Hepatic stellate cell (primary cell): ENCODE measurements around the gene JADE2.
A peak's percentile ranks its signal among the peaks of the same experiment; 100 is the strongest.

ENCODE experiments used
- DNase-seq: peaks from one replicate; pipeline ENCODE4 v3.0.0; 2011; ENCODE audit warnings: low spot score

Gene JADE2

GRCh38 chr5:134570365-134570758 is 44.9 kb downstream of the JADE2 start:
- no peak for DNase-seq

DNA sequence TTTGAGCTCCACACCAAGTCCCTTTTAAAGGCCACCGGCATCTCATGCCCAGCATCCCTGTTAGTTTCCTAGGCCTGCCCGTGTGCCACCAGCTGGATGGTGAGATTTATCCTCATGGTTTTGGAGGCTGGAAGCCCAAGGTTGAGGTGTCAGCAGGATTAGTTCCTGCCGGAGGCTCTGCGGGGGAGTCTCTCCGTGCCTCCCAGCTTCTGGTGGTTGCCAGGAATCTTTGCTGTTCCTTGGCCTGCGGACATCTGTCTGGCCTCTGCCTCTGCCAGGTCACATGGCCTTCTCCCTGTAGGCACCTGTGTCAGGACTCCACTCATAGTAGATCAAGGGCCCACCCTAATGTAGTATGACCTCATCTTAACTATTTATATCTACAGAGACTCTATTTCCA is 45.4 kb downstream of the JADE2 start:
- no peak for DNase-seq

GRCh38 chr5:134571693-134572405 is 46.4 kb downstream of the JADE2 start:
- DNase-seq = no peak

GRCh38 chr5:134572811-134573210 is 47.3 kb downstream of the JADE2 start:
- DNase-seq = no peak

DNA sequence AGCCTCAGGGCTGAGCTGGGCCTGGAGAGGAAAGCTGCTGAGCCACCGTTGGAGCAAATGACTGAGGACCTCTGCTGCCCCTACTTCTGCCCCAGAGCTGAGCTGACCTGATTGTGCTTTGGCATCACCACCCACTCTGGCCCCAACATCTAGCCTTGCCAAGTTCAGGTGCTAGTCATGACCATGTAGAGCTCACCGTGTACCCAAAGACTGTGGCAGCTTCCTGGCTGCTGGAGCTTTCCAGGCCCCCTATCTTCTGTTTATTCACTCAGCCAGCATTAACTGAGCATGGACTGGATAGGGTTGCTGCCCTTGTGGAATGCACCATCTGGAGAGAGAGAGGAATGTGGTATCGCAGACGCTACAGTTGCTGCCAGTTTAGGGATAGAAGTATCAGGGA is 49.1 kb downstream of the JADE2 start:
- no peak for DNase-seq

GRCh38 chr5:134575316-134575715 is 49.8 kb downstream of the JADE2 start:
- no peak for DNase-seq

DNA sequence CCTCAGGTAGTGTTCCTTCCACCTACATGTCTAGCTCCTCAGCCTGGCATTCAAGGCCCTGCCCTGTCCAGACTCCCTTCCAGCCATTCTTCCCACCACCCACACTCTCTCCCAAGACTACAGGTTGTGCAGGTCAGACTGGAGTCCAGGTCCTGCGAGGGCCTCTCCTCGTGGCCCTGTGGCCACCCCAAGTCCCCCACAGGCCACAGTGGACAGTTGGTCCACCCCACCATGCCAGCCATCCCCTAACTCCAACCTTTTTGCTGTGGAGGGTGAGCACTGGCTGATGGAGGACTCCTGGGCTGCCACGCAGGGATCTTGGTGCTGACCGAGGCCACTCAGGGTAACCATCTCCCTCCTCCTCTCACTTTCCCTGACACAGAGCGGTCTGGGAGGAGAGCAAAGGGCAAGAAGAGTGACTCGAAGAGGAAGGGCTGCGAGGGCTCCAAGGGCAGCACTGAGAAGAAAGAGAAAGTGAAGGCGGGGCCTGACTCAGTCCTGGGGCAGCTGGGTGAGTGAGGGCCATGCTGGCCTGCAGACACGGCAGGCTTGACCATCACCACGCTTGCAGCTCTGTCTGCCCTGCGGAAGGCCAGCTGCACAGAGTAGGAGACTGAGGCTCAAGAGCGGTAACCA is 51.0 kb downstream of the JADE2 start:
- no peak for DNase-seq

GRCh38 chr5:134577022-134577795 is 51.7 kb downstream of the JADE2 start:
- peak; percentile 91 for DNase-seq

DNA sequence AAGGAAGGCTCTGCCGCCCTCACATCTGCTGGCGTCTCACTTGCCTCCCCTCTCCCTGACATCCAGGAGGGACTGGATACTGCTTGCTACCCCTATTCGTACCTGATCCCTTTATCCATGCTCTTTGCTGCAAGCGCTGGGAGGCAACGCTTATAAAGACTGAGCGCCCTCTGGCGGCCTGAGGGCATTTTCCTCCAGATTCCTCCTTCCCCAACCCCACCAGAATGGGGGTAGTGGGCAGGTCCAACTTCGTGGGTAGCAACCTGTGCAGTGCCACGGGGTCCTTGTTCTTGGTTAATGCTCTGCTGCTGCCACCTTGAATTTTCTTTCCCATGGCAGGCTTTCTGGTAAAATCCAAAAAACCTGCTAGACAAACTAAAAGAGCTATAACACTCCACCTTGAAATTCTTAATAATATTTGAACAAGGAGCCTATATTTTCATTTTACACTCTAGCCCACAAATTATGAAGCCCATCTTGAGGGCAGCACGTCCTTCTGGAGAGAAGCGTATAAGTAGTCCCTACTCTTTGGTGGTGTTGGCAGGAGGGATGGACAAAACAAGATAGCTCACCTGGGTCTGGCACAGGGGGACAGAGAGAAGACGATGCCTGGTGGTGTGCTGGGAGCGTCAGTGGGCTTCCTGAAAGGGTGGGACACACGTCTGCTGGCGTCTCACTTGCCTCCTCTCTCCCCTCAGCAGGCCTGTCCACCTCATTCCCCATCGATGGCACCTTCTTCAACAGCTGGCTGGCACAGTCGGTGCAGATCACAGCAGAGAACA is 52.5 kb downstream of the JADE2 start:
- peak; percentile 86 for DNase-seq

DNA sequence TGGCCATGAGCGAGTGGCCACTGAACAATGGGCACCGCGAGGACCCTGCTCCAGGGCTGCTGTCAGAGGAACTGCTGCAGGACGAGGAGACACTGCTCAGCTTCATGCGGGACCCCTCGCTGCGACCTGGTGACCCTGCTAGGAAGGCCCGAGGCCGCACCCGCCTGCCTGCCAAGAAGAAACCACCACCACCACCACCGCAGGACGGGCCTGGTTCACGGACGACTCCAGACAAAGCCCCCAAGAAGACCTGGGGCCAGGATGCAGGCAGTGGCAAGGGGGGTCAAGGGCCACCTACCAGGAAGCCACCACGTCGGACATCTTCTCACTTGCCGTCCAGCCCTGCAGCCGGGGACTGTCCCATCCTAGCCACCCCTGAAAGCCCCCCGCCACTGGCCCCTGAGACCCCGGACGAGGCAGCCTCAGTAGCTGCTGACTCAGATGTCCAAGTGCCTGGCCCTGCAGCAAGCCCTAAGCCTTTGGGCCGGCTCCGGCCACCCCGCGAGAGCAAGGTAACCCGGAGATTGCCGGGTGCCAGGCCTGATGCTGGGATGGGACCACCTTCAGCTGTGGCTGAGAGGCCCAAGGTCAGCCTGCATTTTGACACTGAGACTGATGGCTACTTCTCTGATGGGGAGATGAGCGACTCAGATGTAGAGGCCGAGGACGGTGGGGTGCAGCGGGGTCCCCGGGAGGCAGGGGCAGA is 53.3 kb downstream of the JADE2 start:
- DNase-seq = no peak

- no peak for DNase-seq
Measured at GRCh38 chr5:134579284-134579771, 53.9 kb downstream of the JADE2 start.

- DNase-seq = no peak
Measured at GRCh38 chr5:134580001-134580460, 54.6 kb downstream of the JADE2 start.

GRCh38 chr5:134581241-134581981 is 55.9 kb downstream of the JADE2 start:
- DNase-seq = peak; percentile 34

DNA sequence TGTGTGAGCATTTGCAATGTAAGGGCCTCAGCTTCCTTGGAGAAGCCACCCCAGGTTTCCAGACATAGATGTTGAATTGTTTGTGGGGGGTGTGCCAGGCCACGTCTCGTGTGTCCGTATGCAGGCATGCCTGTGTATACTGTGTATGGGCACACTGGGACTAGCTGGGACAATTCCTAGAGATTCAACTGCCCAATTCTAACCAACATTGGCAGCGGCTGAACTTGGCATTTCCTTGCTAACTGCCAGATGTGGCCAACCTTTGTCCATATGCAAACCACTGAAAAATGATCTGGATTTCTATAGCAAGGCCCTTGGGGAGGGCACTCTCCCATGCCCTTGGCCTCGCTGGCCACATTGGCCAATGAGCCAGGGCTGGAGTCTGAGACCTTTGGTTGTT is 56.8 kb downstream of the JADE2 start:
- no peak for DNase-seq

- DNase-seq = no peak
Measured at GRCh38 chr5:134582941-134583340, 57.5 kb downstream of the JADE2 start.

GRCh38 chr5:134583766-134584165 is 58.3 kb downstream of the JADE2 start:
- DNase-seq = no peak

DNA sequence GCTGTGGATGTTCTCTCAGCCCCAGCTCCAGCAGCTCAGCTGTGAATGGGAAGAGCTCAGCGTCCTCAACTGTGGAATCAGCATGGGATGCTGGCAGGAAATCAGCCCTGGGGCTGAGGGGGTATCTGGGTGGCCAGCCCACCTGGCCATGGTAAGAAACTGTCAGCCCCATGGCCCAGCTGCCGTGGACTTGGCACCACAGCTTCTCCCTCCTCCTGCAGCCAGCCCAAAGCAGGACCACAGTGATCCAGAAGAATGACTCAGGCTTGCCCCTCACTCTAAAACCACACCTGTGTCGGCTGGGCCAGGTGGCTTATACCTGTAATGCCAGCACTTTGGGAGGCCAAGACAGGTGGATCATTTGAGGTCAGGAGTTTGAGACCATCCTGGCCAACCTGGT is 59.2 kb downstream of the JADE2 start:
- DNase-seq = no peak

- no peak for DNase-seq
Measured at GRCh38 chr5:134585966-134586365, 60.5 kb downstream of the JADE2 start.

GRCh38 chr5:134586866-134587524 is 61.5 kb downstream of the JADE2 start:
- DNase-seq = peak; percentile 83

DNA sequence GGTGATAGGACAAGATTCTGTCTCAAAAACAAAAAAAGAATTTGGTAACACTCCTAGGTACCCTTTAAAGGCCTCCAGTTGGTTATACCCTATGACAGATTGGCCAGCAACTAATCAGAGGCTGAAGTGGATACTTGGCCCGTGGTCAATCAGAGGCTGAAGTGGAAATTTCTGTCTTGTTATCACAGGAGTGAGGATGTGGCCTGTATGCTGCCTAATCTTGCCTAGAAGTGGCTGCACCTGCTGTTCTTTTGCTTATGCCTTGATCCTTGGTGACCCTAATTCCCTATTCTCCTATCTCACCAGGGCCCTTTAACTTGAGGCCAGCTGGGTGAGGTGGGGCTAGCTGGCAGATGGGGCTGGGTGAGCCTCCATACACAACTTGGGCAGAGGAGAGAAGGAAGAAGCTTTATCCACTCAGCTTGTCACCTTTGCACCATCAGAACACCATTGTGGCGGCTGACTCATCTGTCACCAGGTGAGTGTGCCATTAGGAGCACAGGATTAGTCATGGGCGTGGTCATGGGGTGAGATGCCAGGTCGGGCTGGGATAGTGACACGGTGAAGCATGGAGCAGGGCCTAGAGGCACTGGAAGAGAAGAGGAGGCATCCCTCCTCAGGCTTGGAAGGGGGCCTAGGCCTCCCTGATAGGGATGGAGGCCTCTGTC is 65.7 kb downstream of the JADE2 start:
- no peak for DNase-seq
